IMR-90 (cell line): ENCODE results near the gene CANT1. TPM values are rescaled to one million over a fixed set of nuclear protein-coding genes. Genes with fewer than 3 reads are reported as not detected.

Source experiments
- ATAC-seq: fragments of 200-7000 bp; cut with Tn5 transposase; 2 replicates; pipeline ENCODE4 v1.9.1; 2020; ENCODE audit warnings: low read depth, mild to moderate bottlenecking, moderate library complexity
- BruUV-seq: library from RNA; stranded (reverse); fragments of 400-500 nt; replicated peaks from 2 replicates; lab custom pipeline; 2021; lab: Mats Ljungman, UMichigan
- CTCF ChIA-PET: fragments of 300-600 bp; formaldehyde crosslinking; extraction: SDS; loops from one replicate; lab custom pipeline; 2021; ENCODE audit warnings: antibody characterized with exemption; lab: Yijun Ruan, JAX
- POLR2A ChIA-PET: fragments of 300-600 bp; sonication (Branson Sonifier 250); formaldehyde crosslinking; loops from one replicate; lab custom pipeline; 2022; ENCODE audit warnings: antibody characterized with exemption; ENCODE audit not compliant: unreplicated experiment; lab: Charles Lee
- DNase-seq: peaks from one replicate; pipeline ENCODE4 v3.0.0; 2013
- H2AFZ ChIP-seq: replicated peaks from 2 replicates; pipeline ENCODE3; 2013; ENCODE audit warnings: low read length, mild to moderate bottlenecking; ENCODE audit not compliant: poor library complexity
- H2AK5ac ChIP-seq: 2 replicates; pipeline ENCODE4 v1.6.1; 2013; ENCODE audit warnings: low read depth, low read length, inconsistent platforms
- H2AK9ac ChIP-seq: replicated peaks from 2 replicates; pipeline ENCODE3; 2013; ENCODE audit warnings: mild to moderate bottlenecking, low read depth, low read length, moderate library complexity; ENCODE audit not compliant: poor library complexity
- H2BK120ac ChIP-seq: 2 replicates; pipeline ENCODE4 v1.6.1; 2013; ENCODE audit warnings: low read depth, low read length, inconsistent platforms
- H2BK15ac ChIP-seq: 3 replicates; pipeline ENCODE4 v1.6.1; 2013; ENCODE audit warnings: low read depth, low read length, inconsistent platforms
- H2BK20ac ChIP-seq: 2 replicates; pipeline ENCODE4 v1.6.1; 2013; ENCODE audit warnings: low read depth, mild to moderate bottlenecking, inconsistent platforms, low read length, moderate library complexity
- H2BK5ac ChIP-seq: 2 replicates; pipeline ENCODE4 v1.6.1; 2013; ENCODE audit warnings: mild to moderate bottlenecking, low read depth, low read length, inconsistent platforms; ENCODE audit not compliant: poor library complexity, severe bottlenecking
- H3K14ac ChIP-seq: replicated peaks from 2 replicates; pipeline ENCODE4 v1.6.1; 2013; ENCODE audit warnings: low read depth, low read length, inconsistent platforms
- H3K18ac ChIP-seq: 2 replicates; pipeline ENCODE4 v1.6.1; 2013; ENCODE audit warnings: low read depth, low read length, control low read depth
- H3K23ac ChIP-seq: 2 replicates; pipeline ENCODE4 v1.6.1; 2013; ENCODE audit warnings: low read depth, low read length, inconsistent platforms
- H3K27ac ChIP-seq: 2 replicates; pipeline ENCODE4 v1.5.1; 2013; ENCODE audit warnings: mild to moderate bottlenecking, control low read depth, low read length; ENCODE audit not compliant: insufficient read depth
- H3K27me3 ChIP-seq: 2 replicates; pipeline ENCODE4 v1.6.1; 2013; ENCODE audit warnings: low read length; ENCODE audit not compliant: control insufficient read depth, insufficient read depth
- H3K36me3 ChIP-seq: 2 replicates; pipeline ENCODE4 v1.6.1; 2013; ENCODE audit warnings: low read length, mixed read lengths; ENCODE audit not compliant: control insufficient read depth, insufficient read depth
- H3K4ac ChIP-seq: 2 replicates; pipeline ENCODE4 v1.6.1; 2013; ENCODE audit warnings: low read depth, low read length, inconsistent platforms
- H3K4me1 ChIP-seq: 2 replicates; pipeline ENCODE4 v1.6.1; 2013; ENCODE audit warnings: low read length, mixed read lengths; ENCODE audit not compliant: control insufficient read depth, insufficient read depth
- H3K4me2 ChIP-seq: 2 replicates; pipeline ENCODE4 v1.6.1; 2013; ENCODE audit warnings: low read depth, mild to moderate bottlenecking, control low read depth, low read length, moderate library complexity
- H3K4me3 ChIP-seq: 2 replicates; pipeline ENCODE4 v1.5.1; 2013; ENCODE audit warnings: low read depth, mild to moderate bottlenecking, control low read depth, low read length, moderate library complexity; ENCODE audit not compliant: insufficient read depth
- H3K56ac ChIP-seq: 2 replicates; pipeline ENCODE4 v1.6.1; 2013; ENCODE audit warnings: low read length, inconsistent platforms; ENCODE audit not compliant: insufficient read depth; ENCODE audit errors: extremely low read depth
- H3K79me1 ChIP-seq, 2 experiments: 2 replicates each; pipeline ENCODE4 v1.6.1; 2013; ENCODE audit warnings: low read length in 2 of 2, inconsistent platforms in 1 of 2, low read depth in 1 of 2
- H3K9ac ChIP-seq: 2 replicates; pipeline ENCODE4 v1.6.1; 2013; ENCODE audit warnings: low read depth, low read length, control low read depth
- H3K9me1 ChIP-seq: 2 replicates; pipeline ENCODE4 v1.6.1; 2013; ENCODE audit warnings: low read length, inconsistent platforms; ENCODE audit not compliant: insufficient read depth
- H3K9me3 ChIP-seq: 2 replicates; pipeline ENCODE4 v1.6.1; 2013; ENCODE audit warnings: low read length; ENCODE audit not compliant: control insufficient read depth, insufficient read depth
- H4K20me1 ChIP-seq: 2 replicates; pipeline ENCODE4 v1.6.1; 2013; ENCODE audit warnings: low read length, inconsistent platforms; ENCODE audit not compliant: insufficient read depth
- H4K5ac ChIP-seq: 2 replicates; pipeline ENCODE4 v1.6.1; 2013; ENCODE audit warnings: mild to moderate bottlenecking, low read depth, low read length, control low read depth
- H4K8ac ChIP-seq, 2 experiments: 2 replicates each; pipeline ENCODE4 v1.6.1; 2013; ENCODE audit warnings: low read depth in 2 of 2, low read length in 2 of 2, control low read depth in 1 of 2, inconsistent platforms in 1 of 2
- H4K91ac ChIP-seq: 2 replicates; pipeline ENCODE4 v1.6.1; 2013; ENCODE audit warnings: low read depth, low read length, inconsistent platforms; ENCODE audit not compliant: insufficient read depth
- BHLHE40 ChIP-seq: fragments of 150-350 bp; IDR thresholded peaks from 2 replicates; pipeline ENCODE4 v1.6.1; 2016; ENCODE audit warnings: mild to moderate bottlenecking, low read depth, low read length
- CEBPB ChIP-seq: IDR thresholded peaks from 2 replicates; pipeline ENCODE4 v1.6.1; 2012; ENCODE audit warnings: low read depth, low read length, improper control_type of control experiment
- NFE2L2 ChIP-seq: fragments of 150-350 bp; IDR thresholded peaks from 2 replicates; pipeline ENCODE4 v1.6.1; 2016; ENCODE audit warnings: low read depth, mild to moderate bottlenecking, low read length
- RAD21 ChIP-seq: IDR thresholded peaks from 2 replicates; pipeline ENCODE4 v1.6.1; 2012; ENCODE audit warnings: low read length, improper control_type of control experiment
- SMC3 ChIP-seq: fragments of 150-350 bp; IDR thresholded peaks from 2 replicates; pipeline ENCODE4 v1.6.1; 2016; ENCODE audit warnings: low read depth, mild to moderate bottlenecking, antibody characterized with exemption, low read length, moderate library complexity
- WGBS, 2 experiments: methylation state at CpG; one replicate each; pipeline versions ENCODE4 v1.1.5 to v1.1.7; 2013; ENCODE audit warnings: missing lambda C conversion rate in 2 of 2; ENCODE audit not compliant: insufficient read length in 1 of 2; ENCODE audit errors: extremely low coverage in 2 of 2; 5-methylcytosine and 5-hydroxymethylcytosine counted together
- dilution Hi-C: fragments of 300-500 bp; cut with HindIII; formaldehyde crosslinking; loops from one replicate; pipeline ENCODE4 v1.14.3; 2018; ENCODE audit warnings: low sequenced_read_pairs; ENCODE audit not compliant: unreplicated experiment
- in situ Hi-C: fragments of 300-500 bp; cut with MboI; formaldehyde crosslinking; loops from 3 replicates; pipeline ENCODE4 v1.14.3; 2019; ENCODE audit warnings: low sequenced_read_pairs, inconsistent platforms, mixed read lengths
- intact Hi-C: fragments of 100-400 bp; cut with micrococcal nuclease; formaldehyde crosslinking; loops from 2 replicates; pipeline ENCODE4 v1.10.0; 2022
- polyA plus RNA-seq, 3 experiments: library from polyadenylated mRNA; depleted of rRNA; stranded (reverse); fragments of >200 nt; gene quantifications; 2 replicates each; pipeline ENCODE4 v1.2.3, GENCODE V29; 2012; ENCODE audit warnings: low replicate concordance in 1 of 3
- total RNA-seq: library from RNA; depleted of rRNA; stranded (reverse); fragments of >200 nt; gene quantifications from 2 replicates; pipeline ENCODE4 v1.2.3, GENCODE V29; 2012

The CANT1 gene
- total and polyA plus RNA-seq, 2 of the 4 experiments (the other 2 are of a cell fraction), result 51.8 to 73.4 TPM

GRCh38 chr17:79045001-79045729 is 35.6 kb upstream of the CANT1 start:
- no peak overlapping the region for H3K14ac ChIP-seq
- no peak for TF ChIP-seq RAD21
- no peak for TF ChIP-seq CEBPB
- no peak for TF ChIP-seq BHLHE40
- TF ChIP-seq SMC3, result no peak
- TF ChIP-seq NFE2L2, result no peak
- CTCF ChIA-PET, result interaction anchor here (0.9 to 3.1 kb wide), 10 partner anchors 9 to 663 kb away, joined by 3 to 19 read pairs (median 4); no protein-coding TSS in a partner anchor
- 77% methylated on average over 6 of the region's 15 CpGs; no CpG with 5 or more reads in 1 of the 2 experiments for WGBS, 2 experiments
- H3K9ac ChIP-seq, result no peak overlapping the region
- no peak overlapping the region for H2AK5ac ChIP-seq
- intact Hi-C loops (loop anchor here (5.0 kb wide), 1 partner anchor 347 kb away; no protein-coding TSS in a partner anchor), dilution Hi-C loops (no loop called here), in situ Hi-C loops (no loop called here)
- no peaks in the 10 kb centered on the region for H3K4me1 ChIP-seq
- ATAC-seq (no peak), DNase-seq (no peak)
- H2BK5ac ChIP-seq, result no peak overlapping the region
- no peak overlapping the region for H3K4me2 ChIP-seq
- no peak overlapping the region for H2AK9ac ChIP-seq
- H4K8ac ChIP-seq, result no peak overlapping the region
- no peak overlapping the region for H3K4me3 ChIP-seq
- BruUV-seq, result no TSS peak
- H4K91ac ChIP-seq, result no peak overlapping the region
- peaks cover 8% of the 10 kb centered on the region; the same call in 1 of the 2 replicates for H3K36me3 ChIP-seq
- H3K4ac ChIP-seq, result no peak overlapping the region
- H3K9me3 ChIP-seq, result no peaks in the 10 kb centered on the region
- no peak overlapping the region for H3K27ac ChIP-seq
- no peak overlapping the region for H2BK15ac ChIP-seq
- H3K9me1 ChIP-seq, result peaks cover 8% of the 10 kb centered on the region
- POLR2A ChIA-PET, result interaction anchor here (0.5 kb wide), 1 partner anchor 12 kb away, joined by 6 read pairs; no protein-coding TSS in a partner anchor
- no peaks in the 10 kb centered on the region; the same call in 1 of the 2 replicates for H4K20me1 ChIP-seq
- H2AFZ ChIP-seq, result peak overlapping the region; percentile 68
- H3K56ac ChIP-seq, result no peak overlapping the region
- no peaks in the 10 kb centered on the region; the same call in 1 of the 2 replicates for H3K27me3 ChIP-seq
- H4K5ac ChIP-seq, result no peak overlapping the region
- H2BK20ac ChIP-seq, result no peak overlapping the region
- H3K23ac ChIP-seq, result no peak overlapping the region
- H3K79me1 ChIP-seq, result 0 out of 4 replicates have a peak, but pooled peaks cover 0 to 5% of the 10 kb centered on the region in 2 experiments
- H3K18ac ChIP-seq, result no peak overlapping the region
- no peak overlapping the region for H2BK120ac ChIP-seq
